Measurements from ENCODE around the gene PEAK1.

The PEAK1 gene

DNA sequence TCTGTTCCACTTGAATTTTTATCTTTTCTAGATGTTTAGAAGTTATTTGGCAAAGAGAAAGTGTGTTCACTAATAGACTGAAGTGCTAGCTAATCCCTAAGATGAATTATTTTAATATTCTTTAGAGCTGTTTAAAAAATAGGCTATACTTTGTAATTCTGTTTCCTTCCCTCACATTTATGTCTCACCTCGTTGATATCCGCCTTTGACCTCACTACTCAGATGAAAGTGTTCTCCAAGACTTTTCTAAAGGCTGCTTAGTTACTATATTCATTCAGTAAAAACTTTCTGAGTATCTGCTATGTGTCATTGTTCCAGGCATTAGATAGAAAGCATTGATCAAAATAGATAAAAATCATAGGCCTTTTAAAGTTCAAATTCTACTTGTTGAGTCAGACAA is 39.1 kb upstream of the PEAK1 start:
- DNase-seq (ENCODE audit: low read depth) = no peak
- TF ChIP-seq, protein P1, sequence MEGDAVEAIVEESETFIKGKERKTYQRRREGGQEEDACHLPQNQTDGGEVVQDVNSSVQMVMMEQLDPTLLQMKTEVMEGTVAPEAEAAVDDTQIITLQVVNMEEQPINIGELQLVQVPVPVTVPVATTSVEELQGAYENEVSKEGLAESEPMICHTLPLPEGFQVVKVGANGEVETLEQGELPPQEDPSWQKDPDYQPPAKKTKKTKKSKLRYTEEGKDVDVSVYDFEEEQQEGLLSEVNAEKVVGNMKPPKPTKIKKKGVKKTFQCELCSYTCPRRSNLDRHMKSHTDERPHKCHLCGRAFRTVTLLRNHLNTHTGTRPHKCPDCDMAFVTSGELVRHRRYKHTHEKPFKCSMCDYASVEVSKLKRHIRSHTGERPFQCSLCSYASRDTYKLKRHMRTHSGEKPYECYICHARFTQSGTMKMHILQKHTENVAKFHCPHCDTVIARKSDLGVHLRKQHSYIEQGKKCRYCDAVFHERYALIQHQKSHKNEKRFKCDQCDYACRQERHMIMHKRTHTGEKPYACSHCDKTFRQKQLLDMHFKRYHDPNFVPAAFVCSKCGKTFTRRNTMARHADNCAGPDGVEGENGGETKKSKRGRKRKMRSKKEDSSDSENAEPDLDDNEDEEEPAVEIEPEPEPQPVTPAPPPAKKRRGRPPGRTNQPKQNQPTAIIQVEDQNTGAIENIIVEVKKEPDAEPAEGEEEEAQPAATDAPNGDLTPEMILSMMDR (IDR thresholded peaks at IDR 0.05; ENCODE audit: insufficient read depth, low read depth, low read length, missing control alignments) = no peak
- no peak overlapping the region for H3K4me3 ChIP-seq (ENCODE audit: low read length)

DNA sequence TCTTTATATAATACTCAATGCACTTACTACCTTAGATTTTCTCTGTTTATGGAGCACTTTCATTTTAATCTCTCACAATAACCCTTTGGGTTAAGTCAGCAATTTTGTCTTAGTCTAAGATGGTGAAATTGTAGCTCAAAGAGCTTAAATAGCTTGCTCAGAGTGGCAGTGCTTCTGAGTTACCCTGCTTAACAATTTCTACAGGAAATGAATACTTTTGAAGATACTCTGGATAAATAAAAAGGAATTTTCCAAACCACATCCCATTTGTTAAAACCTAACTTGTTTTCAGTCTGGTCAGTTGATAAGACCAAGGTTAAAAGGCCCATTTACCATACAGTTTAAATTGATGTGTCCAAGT is 38.0 kb upstream of the PEAK1 start:
- TF ChIP-seq, protein P1 (IDR thresholded peaks at IDR 0.05; ENCODE audit: insufficient read depth, low read depth, low read length, missing control alignments) = no peak
- DNase-seq (ENCODE audit: low read depth) = no peak
- no peak overlapping the region for H3K4me3 ChIP-seq (ENCODE audit: low read length)

DNA sequence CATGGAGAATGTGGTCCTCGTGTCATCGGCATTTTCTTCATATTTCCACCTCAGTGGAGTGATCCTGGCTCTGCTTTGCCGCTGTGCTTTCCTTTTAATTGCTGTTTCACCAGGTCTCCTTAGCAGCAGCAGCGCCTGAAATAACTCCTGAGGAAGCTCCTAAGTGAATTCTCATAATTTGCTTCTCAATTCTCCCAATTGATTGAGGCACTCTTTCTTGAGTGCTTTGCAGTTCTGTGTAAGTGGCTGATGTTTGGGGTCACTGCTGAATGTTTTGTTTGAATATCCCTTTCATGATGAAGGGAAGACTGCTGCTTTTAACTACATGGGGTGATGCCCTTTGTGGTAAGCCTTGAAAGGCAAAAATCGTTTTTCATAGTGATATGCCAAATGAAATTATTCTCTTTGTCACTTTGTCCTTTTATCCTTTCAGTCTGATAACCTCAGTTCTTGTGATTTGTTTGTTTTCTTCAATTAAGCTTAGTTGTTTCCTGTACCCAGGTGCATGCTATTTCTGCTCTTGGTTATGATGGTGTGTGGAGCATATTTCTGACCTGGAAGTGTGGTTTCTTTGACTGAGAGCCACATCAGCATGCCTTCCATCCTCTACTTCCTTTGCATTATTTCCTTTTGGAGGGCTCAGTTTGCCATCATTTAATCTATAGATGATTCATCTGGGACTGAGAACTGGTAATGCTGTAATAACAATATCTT is 37.4 kb upstream of the PEAK1 start:
- no peak for DNase-seq (ENCODE audit: low read depth)
- no peak overlapping the region for H3K4me3 ChIP-seq (ENCODE audit: low read length)
- TF ChIP-seq, protein P1 (IDR thresholded peaks at IDR 0.05; ENCODE audit: insufficient read depth, low read depth, low read length, missing control alignments) = no peak

DNA sequence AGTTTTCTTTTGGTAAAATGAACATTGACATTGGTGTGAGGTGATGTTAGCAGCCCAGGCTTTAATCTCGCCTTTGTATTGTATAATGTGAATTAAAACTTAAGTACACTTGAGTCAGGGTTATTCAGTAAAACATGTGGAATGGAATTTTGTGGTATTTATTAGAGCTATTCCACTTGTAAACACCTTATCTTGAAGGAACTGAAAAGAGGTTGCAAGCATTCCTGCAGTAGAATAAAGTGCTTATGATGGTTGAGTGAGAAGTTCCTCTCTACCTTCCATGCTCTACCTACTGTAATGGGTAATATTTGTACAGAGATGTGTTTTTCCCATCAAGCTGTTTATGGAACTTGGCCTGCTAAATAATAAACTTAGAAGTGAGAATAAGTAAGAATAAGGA is 36.8 kb upstream of the PEAK1 start:
- DNase-seq (ENCODE audit: low read depth) = no peak
- TF ChIP-seq, protein P1 (IDR thresholded peaks at IDR 0.05; ENCODE audit: insufficient read depth, low read depth, low read length, missing control alignments) = no peak

DNA sequence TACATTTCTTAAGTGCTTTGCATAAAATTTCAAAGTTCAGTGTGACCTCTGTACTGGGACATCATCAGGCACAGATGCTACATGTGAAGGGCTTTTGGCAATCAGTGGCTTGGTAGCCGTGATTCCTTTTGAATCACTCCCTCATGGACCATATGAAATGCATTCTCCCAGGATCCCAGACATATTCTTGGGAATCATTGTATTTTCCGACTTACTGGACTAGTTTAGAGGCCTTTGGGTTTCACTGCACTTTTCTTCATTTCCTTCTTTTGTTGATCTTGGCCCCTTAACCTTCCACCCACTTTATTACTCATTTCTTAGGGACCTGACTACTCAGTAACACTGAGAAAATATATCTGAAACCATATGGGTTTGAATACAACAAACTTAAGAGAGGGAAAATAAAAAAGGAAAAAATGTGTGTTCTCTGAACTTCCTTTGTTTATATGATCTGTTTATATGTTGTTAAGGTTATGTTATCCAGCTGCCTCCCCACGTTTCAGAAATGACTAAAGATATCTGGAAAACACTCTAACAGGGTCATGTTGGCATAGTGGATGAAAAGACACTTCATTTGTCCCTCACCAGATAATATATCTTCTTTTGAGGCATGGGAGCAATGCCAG is 35.9 kb upstream of the PEAK1 start:
- no peak for DNase-seq (ENCODE audit: low read depth)
- TF ChIP-seq, protein P1 (IDR thresholded peaks at IDR 0.05; ENCODE audit: insufficient read depth, low read depth, low read length, missing control alignments) = no peak
- H3K4me3 ChIP-seq (ENCODE audit: low read length) = no peak overlapping the region

More for the DNA sequence above, 36.8 kb upstream of the PEAK1 start:
- no peak overlapping the region for H3K4me3 ChIP-seq (ENCODE audit: low read length)

DNA sequence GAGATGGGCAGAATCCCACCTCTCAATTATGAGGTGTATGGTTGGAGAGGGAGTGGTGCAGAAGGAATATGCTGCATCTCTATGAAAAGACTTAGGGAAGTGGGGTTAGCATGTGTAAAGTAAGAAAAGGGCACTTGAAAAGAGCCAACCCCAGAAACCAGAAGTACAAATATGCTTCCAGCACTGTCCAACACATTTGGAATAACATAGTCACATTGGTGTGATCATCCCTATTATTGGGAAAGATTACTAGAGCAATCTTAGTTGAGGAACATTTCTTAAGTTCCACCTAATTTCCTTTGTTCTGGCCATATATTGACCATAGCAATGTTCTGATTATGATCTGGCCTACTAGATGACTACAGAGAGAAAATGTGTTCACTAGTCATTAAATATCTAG is 35.0 kb upstream of the PEAK1 start:
- no peak for DNase-seq (ENCODE audit: low read depth)
- TF ChIP-seq, protein P1 (IDR thresholded peaks at IDR 0.05; ENCODE audit: insufficient read depth, low read depth, low read length, missing control alignments) = no peak
- no peak overlapping the region for H3K4me3 ChIP-seq (ENCODE audit: low read length)

DNA sequence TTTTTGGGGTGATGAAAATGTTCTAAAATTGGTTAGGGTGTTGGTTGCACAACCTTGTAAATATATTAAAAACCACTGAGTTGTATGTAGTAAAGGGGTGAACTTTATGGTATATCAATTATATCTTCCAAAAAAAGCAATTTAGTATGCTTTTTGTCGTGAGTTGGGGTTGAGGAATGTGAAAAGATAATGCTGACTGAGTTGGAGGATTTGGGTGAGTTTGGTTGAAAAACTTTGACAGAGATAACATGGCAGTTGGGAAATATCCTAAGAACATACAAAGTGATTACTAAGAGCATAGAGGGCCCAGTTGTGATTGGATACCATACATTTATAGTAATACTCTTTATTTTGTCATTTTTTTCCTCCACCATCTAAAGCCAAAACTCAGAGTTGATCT is 34.4 kb upstream of the PEAK1 start:
- no peak for DNase-seq (ENCODE audit: low read depth)
- H3K4me3 ChIP-seq (ENCODE audit: low read length) = no peak overlapping the region
- TF ChIP-seq, protein P1 (IDR thresholded peaks at IDR 0.05; ENCODE audit: insufficient read depth, low read depth, low read length, missing control alignments) = no peak

All from epithelial cell of esophagus (primary cell).